Measurements from ENCODE around the gene TYMS. TPM values are rescaled to one million over a fixed set of nuclear protein-coding genes. Genes with fewer than 3 reads are reported as not detected.

The TYMS gene
- total and polyA plus RNA-seq, 9 of the 15 experiments (the other 6 are each of a cell fraction or from before 2014, with no cell fraction given), result 69.1 to 409 (median 175) TPM

DNA sequence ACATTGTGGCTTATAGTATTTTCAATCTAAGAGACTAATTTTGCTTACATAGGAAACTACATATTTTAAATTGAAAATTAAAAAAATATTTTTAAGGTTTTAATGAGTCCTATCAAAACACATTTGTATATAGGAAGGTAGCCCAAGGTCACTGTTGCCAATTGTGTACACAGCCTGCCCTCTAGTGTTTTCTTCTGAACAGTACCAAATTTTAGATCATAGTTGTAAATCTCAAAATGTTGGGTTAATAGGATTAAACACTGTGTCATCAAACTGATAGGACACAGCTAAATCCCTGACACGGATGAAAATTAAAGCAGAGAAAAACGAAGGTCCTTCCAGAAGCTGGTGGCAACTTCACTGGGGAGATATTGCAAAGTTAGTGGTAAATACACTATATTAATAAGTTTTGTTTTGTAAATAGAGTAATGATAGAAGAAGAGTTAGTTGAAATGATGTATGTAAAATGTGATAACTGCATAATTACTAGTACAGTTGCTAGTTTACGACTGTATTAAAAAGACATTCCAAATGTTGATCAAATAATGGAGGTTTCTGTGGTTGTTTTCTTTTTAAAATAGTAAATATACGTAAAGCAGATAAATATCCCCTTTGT is 41.0 kb upstream of the TYMS start (continued):
- TF ChIP-seq, protein P1, sequence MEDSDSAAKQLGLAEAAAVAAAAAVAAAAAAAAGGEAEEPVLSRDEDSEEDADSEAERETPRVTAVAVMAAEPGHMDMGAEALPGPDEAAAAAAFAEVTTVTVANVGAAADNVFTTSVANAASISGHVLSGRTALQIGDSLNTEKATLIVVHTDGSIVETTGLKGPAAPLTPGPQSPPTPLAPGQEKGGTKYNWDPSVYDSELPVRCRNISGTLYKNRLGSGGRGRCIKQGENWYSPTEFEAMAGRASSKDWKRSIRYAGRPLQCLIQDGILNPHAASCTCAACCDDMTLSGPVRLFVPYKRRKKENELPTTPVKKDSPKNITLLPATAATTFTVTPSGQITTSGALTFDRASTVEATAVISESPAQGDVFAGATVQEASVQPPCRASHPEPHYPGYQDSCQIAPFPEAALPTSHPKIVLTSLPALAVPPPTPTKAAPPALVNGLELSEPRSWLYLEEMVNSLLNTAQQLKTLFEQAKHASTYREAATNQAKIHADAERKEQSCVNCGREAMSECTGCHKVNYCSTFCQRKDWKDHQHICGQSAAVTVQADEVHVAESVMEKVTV (CRISPR knock-in tag; IDR thresholded peaks at IDR 0.05), result peak; percentile 99
- peak; percentile 99 for TF ChIP-seq RAD21 (CRISPR knock-in tag; conservative IDR thresholded peaks at IDR 0.05 in 1 of 2, IDR thresholded peaks at IDR 0.05 in 1 of 2)
- TF ChIP-seq, protein P2, sequence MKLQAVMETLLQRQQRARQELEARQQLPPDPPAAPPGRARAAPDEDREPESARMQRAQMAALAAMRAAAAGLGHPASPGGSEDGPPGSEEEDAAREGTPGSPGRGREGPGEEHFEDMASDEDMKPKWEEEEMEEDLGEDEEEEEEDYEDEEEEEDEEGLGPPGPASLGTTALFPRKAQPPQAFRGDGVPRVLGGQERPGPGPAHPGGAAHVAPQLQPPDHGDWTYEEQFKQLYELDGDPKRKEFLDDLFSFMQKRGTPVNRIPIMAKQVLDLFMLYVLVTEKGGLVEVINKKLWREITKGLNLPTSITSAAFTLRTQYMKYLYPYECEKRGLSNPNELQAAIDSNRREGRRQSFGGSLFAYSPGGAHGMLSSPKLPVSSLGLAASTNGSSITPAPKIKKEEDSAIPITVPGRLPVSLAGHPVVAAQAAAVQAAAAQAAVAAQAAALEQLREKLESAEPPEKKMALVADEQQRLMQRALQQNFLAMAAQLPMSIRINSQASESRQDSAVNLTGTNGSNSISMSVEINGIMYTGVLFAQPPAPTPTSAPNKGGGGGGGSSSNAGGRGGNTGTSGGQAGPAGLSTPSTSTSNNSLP (IDR thresholded peaks at IDR 0.05; ENCODE audit: borderline replicate concordance, low read depth, low read length), result peak; percentile 90
- TF ChIP-seq, protein P3, sequence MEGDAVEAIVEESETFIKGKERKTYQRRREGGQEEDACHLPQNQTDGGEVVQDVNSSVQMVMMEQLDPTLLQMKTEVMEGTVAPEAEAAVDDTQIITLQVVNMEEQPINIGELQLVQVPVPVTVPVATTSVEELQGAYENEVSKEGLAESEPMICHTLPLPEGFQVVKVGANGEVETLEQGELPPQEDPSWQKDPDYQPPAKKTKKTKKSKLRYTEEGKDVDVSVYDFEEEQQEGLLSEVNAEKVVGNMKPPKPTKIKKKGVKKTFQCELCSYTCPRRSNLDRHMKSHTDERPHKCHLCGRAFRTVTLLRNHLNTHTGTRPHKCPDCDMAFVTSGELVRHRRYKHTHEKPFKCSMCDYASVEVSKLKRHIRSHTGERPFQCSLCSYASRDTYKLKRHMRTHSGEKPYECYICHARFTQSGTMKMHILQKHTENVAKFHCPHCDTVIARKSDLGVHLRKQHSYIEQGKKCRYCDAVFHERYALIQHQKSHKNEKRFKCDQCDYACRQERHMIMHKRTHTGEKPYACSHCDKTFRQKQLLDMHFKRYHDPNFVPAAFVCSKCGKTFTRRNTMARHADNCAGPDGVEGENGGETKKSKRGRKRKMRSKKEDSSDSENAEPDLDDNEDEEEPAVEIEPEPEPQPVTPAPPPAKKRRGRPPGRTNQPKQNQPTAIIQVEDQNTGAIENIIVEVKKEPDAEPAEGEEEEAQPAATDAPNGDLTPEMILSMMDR (IDR thresholded peaks at IDR 0.05 in 2 of 3, conservative IDR thresholded peaks at IDR 0.05 in 1 of 3; ENCODE audit: insufficient read depth in 2 of 3, low read depth in 1 of 3, low read length in 3 of 3), result peak; percentile 68 to 93 (median 77); a peak in 5 of 6 replicates
- 0 out of 2 replicates have a peak, but pooled peaks have one; percentile 54 for TF ChIP-seq MAFG (tag; conservative IDR thresholded peaks at IDR 0.05)
- peak; percentile 56 for TF ChIP-seq ASH1L (IDR thresholded peaks at IDR 0.05; ENCODE audit: borderline replicate concordance, low read depth, partially characterized antibody)
- 0 out of 2 replicates have a peak, but pooled peaks have one; percentile 8 for TF ChIP-seq ARID1B (IDR thresholded peaks at IDR 0.05)
- TF ChIP-seq, protein P4, sequence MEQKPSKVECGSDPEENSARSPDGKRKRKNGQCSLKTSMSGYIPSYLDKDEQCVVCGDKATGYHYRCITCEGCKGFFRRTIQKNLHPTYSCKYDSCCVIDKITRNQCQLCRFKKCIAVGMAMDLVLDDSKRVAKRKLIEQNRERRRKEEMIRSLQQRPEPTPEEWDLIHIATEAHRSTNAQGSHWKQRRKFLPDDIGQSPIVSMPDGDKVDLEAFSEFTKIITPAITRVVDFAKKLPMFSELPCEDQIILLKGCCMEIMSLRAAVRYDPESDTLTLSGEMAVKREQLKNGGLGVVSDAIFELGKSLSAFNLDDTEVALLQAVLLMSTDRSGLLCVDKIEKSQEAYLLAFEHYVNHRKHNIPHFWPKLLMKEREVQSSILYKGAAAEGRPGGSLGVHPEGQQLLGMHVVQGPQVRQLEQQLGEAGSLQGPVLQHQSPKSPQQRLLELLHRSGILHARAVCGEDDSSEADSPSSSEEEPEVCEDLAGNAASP (IDR thresholded peaks at IDR 0.05), result peak; percentile 85
- TF ChIP-seq EP400 (IDR thresholded peaks at IDR 0.05), result peak; percentile 40; the same call in 1 of the 2 replicates
- 0 out of 2 replicates have a peak, but pooled peaks have one; percentile 43 for TF ChIP-seq MAFF (IDR thresholded peaks at IDR 0.05; ENCODE audit: low read length)
- no peak for TF ChIP-seq ZFPM2 (CRISPR knock-in tag; IDR thresholded peaks at IDR 0.05)
- 0 out of 2 replicates have a peak, but pooled peaks have one; percentile 5 for TF ChIP-seq NCOR1 (IDR thresholded peaks at IDR 0.05)
- TF ChIP-seq ZNF589 (CRISPR knock-in tag; IDR thresholded peaks at IDR 0.05; ENCODE audit: low read depth), result 0 out of 2 replicates have a peak, but pooled peaks have one; percentile 27
- TF ChIP-seq, protein P5, sequence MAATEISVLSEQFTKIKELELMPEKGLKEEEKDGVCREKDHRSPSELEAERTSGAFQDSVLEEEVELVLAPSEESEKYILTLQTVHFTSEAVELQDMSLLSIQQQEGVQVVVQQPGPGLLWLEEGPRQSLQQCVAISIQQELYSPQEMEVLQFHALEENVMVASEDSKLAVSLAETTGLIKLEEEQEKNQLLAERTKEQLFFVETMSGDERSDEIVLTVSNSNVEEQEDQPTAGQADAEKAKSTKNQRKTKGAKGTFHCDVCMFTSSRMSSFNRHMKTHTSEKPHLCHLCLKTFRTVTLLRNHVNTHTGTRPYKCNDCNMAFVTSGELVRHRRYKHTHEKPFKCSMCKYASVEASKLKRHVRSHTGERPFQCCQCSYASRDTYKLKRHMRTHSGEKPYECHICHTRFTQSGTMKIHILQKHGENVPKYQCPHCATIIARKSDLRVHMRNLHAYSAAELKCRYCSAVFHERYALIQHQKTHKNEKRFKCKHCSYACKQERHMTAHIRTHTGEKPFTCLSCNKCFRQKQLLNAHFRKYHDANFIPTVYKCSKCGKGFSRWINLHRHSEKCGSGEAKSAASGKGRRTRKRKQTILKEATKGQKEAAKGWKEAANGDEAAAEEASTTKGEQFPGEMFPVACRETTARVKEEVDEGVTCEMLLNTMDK (IDR thresholded peaks at IDR 0.05; ENCODE audit: borderline replicate concordance, insufficient read depth, low read depth, low read length, poor library complexity, severe bottlenecking), result no peak
- TF ChIP-seq CXXC5 (CRISPR knock-in tag; IDR thresholded peaks at IDR 0.05), result no peak
- TF ChIP-seq ZNF316 (IDR thresholded peaks at IDR 0.05), result peak; percentile 91
- TF ChIP-seq SMC3 (conservative IDR thresholded peaks at IDR 0.05; ENCODE audit: insufficient read depth, low read depth, low read length), result peak; percentile 83
- TF ChIP-seq CC2D1A (IDR thresholded peaks at IDR 0.05), result 0 out of 2 replicates have a peak, but pooled peaks have one; percentile 44
